ENCODE measurements around the gene SEL1L. TPM values are rescaled to one million over a fixed set of nuclear protein-coding genes. Genes with fewer than 3 reads are reported as not detected.

The SEL1L gene
- total and polyA plus RNA-seq, 2 experiments from 2014 or later = 20.6 to 22.6 TPM

- H3K4me3 ChIP-seq = no peak overlapping the region
- Mint-ChIP-seq H3K27ac (no peak overlapping the region), H3K27me3 (ENCODE audit: insufficient read depth, low read depth, poor library complexity) (no peaks in the 10 kb centered on the region), H3K36me3 (ENCODE audit: low read depth) (no peaks in the 10 kb centered on the region), H3K9me3 (peaks cover 14% of the 10 kb centered on the region; the same call in 2 of the 3 replicates), H3K4me3 (no peak overlapping the region), H3K4me1 (no peaks in the 10 kb centered on the region)
- no peaks in the 10 kb centered on the region for H3K9me2 ChIP-seq (ENCODE audit: insufficient read depth)
- H3K4me1 ChIP-seq (ENCODE audit: insufficient read depth) = no peaks in the 10 kb centered on the region; the same call in 1 of the 2 replicates
- H3K27ac ChIP-seq (ENCODE audit: low read depth) = no peak overlapping the region
- ATAC-seq (no peak), DNase-seq (ENCODE audit: low spot score) (no peak)
- H3K4me2 ChIP-seq = no peak overlapping the region
- no peak for TF ChIP-seq POLR2AphosphoS5 (IDR thresholded peaks at IDR 0.05; ENCODE audit: low read depth)
- TF ChIP-seq REST (IDR thresholded peaks at IDR 0.05; ENCODE audit: unreplicated experiment) = no peak
- no peak for TF ChIP-seq EZH2phosphoT487 (IDR thresholded peaks at IDR 0.05; ENCODE audit: unreplicated experiment)
- no peak for TF ChIP-seq JUNB (IDR thresholded peaks at IDR 0.05; ENCODE audit: unreplicated experiment)
- TF ChIP-seq STAT1 (IDR thresholded peaks at IDR 0.05; ENCODE audit: unreplicated experiment) = no peak
- TF ChIP-seq, protein P1, sequence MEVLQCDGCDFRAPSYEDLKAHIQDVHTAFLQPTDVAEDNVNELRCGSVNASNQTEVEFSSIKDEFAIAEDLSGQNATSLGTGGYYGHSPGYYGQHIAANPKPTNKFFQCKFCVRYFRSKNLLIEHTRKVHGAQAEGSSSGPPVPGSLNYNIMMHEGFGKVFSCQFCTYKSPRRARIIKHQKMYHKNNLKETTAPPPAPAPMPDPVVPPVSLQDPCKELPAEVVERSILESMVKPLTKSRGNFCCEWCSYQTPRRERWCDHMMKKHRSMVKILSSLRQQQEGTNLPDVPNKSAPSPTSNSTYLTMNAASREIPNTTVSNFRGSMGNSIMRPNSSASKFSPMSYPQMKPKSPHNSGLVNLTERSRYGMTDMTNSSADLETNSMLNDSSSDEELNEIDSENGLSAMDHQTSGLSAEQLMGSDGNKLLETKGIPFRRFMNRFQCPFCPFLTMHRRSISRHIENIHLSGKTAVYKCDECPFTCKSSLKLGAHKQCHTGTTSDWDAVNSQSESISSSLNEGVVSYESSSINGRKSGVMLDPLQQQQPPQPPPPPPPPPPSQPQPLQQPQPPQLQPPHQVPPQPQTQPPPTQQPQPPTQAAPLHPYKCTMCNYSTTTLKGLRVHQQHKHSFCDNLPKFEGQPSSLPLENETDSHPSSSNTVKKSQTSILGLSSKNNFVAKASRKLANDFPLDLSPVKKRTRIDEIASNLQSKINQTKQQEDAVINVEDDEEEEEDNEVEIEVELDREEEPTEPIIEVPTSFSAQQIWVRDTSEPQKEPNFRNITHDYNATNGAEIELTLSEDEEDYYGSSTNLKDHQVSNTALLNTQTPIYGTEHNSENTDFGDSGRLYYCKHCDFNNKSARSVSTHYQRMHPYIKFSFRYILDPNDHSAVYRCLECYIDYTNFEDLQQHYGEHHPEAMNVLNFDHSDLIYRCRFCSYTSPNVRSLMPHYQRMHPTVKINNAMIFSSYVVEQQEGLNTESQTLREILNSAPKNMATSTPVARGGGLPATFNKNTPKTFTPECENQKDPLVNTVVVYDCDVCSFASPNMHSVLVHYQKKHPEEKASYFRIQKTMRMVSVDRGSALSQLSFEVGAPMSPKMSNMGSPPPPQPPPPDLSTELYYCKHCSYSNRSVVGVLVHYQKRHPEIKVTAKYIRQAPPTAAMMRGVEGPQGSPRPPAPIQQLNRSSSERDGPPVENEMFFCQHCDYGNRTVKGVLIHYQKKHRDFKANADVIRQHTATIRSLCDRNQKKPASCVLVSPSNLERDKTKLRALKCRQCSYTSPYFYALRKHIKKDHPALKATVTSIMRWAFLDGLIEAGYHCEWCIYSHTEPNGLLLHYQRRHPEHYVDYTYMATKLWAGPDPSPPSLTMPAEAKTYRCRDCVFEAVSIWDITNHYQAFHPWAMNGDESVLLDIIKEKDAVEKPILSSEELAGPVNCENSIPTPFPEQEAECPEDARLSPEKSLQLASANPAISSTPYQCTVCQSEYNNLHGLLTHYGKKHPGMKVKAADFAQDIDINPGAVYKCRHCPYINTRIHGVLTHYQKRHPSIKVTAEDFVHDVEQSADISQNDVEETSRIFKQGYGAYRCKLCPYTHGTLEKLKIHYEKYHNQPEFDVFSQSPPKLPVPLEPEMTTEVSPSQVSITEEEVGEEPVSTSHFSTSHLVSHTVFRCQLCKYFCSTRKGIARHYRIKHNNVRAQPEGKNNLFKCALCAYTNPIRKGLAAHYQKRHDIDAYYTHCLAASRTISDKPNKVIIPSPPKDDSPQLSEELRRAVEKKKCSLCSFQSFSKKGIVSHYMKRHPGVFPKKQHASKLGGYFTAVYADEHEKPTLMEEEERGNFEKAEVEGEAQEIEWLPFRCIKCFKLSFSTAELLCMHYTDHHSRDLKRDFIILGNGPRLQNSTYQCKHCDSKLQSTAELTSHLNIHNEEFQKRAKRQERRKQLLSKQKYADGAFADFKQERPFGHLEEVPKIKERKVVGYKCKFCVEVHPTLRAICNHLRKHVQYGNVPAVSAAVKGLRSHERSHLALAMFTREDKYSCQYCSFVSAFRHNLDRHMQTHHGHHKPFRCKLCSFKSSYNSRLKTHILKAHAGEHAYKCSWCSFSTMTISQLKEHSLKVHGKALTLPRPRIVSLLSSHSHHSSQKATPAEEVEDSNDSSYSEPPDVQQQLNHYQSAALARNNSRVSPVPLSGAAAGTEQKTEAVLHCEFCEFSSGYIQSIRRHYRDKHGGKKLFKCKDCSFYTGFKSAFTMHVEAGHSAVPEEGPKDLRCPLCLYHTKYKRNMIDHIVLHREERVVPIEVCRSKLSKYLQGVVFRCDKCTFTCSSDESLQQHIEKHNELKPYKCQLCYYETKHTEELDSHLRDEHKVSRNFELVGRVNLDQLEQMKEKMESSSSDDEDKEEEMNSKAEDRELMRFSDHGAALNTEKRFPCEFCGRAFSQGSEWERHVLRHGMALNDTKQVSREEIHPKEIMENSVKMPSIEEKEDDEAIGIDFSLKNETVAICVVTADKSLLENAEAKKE (CRISPR knock-in tag; IDR thresholded peaks at IDR 0.05) = no peak
- TF ChIP-seq ZNF331 (CRISPR knock-in tag; IDR thresholded peaks at IDR 0.05; ENCODE audit: low read depth) = no peak
- TF ChIP-seq, protein P2, sequence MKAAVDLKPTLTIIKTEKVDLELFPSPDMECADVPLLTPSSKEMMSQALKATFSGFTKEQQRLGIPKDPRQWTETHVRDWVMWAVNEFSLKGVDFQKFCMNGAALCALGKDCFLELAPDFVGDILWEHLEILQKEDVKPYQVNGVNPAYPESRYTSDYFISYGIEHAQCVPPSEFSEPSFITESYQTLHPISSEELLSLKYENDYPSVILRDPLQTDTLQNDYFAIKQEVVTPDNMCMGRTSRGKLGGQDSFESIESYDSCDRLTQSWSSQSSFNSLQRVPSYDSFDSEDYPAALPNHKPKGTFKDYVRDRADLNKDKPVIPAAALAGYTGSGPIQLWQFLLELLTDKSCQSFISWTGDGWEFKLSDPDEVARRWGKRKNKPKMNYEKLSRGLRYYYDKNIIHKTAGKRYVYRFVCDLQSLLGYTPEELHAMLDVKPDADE (IDR thresholded peaks at IDR 0.05) = no peak
- TF ChIP-seq, protein P3, sequence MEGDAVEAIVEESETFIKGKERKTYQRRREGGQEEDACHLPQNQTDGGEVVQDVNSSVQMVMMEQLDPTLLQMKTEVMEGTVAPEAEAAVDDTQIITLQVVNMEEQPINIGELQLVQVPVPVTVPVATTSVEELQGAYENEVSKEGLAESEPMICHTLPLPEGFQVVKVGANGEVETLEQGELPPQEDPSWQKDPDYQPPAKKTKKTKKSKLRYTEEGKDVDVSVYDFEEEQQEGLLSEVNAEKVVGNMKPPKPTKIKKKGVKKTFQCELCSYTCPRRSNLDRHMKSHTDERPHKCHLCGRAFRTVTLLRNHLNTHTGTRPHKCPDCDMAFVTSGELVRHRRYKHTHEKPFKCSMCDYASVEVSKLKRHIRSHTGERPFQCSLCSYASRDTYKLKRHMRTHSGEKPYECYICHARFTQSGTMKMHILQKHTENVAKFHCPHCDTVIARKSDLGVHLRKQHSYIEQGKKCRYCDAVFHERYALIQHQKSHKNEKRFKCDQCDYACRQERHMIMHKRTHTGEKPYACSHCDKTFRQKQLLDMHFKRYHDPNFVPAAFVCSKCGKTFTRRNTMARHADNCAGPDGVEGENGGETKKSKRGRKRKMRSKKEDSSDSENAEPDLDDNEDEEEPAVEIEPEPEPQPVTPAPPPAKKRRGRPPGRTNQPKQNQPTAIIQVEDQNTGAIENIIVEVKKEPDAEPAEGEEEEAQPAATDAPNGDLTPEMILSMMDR (conservative IDR thresholded peaks at IDR 0.05; ENCODE audit: low read depth in 2 of 2) = no peak
- TF ChIP-seq ZNF114 (CRISPR knock-in tag; IDR thresholded peaks at IDR 0.05) = no peak
- no peak for TF ChIP-seq NANOG (IDR thresholded peaks at IDR 0.05; ENCODE audit: borderline replicate concordance)
- no peak for TF ChIP-seq EZH2 (IDR thresholded peaks at IDR 0.05; ENCODE audit: low read depth, unreplicated experiment)
- TF ChIP-seq CREB1 (CRISPR knock-in tag; IDR thresholded peaks at IDR 0.05; ENCODE audit: low read depth) = no peak
- no peaks in the 10 kb centered on the region for H4K20me1 ChIP-seq (replicated peaks; ENCODE audit: insufficient read depth)
- H3K36me3 ChIP-seq (ENCODE audit: insufficient read depth) = no peaks in the 10 kb centered on the region; the same call in 1 of the 2 replicates
- no peaks in the 10 kb centered on the region for H3F3A ChIP-seq (replicated peaks; ENCODE audit: low read depth)
- no peaks in the 10 kb centered on the region for H3K27me3 ChIP-seq (ENCODE audit: insufficient read depth)
- H3K79me2 ChIP-seq (replicated peaks; ENCODE audit: insufficient read depth) = no peaks in the 10 kb centered on the region
- H2AFZ ChIP-seq = no peak overlapping the region
Observed at GRCh38 chr14:81582420-81582819, 48.8 kb upstream of the SEL1L start.
